Mucosa of descending colon (tissue), 3 donors: Measurements from ENCODE around the gene EDN1. TPM values are rescaled to one million over a fixed set of nuclear protein-coding genes. Genes with fewer than 3 reads are reported as not detected.
A peak's percentile ranks its signal among the peaks of the same experiment; 100 is the strongest.

Experiments
- ATAC-seq: fragments of 200-7000 bp; cut with Tn5 transposase; one replicate; pipeline ENCODE4 v1.9.1; 2020; ENCODE audit warnings: mild to moderate bottlenecking, moderate library complexity
- DNase-seq, 3 donors: peaks; one replicate each; pipeline ENCODE4 v3.0.0-alpha.2; 2020
- H3K36me3 ChIP-seq: fragments of 200-600 bp; one replicate; pipeline ENCODE4 v1.8.0; 2021; ENCODE audit warnings: low read depth, mild to moderate bottlenecking
- H3K4me1 ChIP-seq: fragments of 200-600 bp; one replicate; pipeline ENCODE4 v1.8.0; 2021; ENCODE audit warnings: low read depth, mild to moderate bottlenecking
- H3K4me3 ChIP-seq: fragments of 200-600 bp; one replicate; pipeline ENCODE4 v1.8.0; 2021; ENCODE audit warnings: mild to moderate bottlenecking
- H3K9me3 ChIP-seq: fragments of 200-600 bp; one replicate; pipeline ENCODE4 v1.8.0; 2021; ENCODE audit warnings: mild to moderate bottlenecking
- CTCF ChIP-seq: fragments of 200-600 bp; IDR thresholded peaks from one replicate; pipeline ENCODE4 v1.8.0; 2022; ENCODE audit warnings: antibody characterized with exemption, mild to moderate bottlenecking
- intact Hi-C, 2 donors: fragments of 100-400 bp; cut with DNase I in 1 of 2; cut with micrococcal nuclease in 1 of 2; formaldehyde crosslinking; loops; one replicate each; pipeline versions ENCODE4 v1.11.0 to v1.11.1; 2022; cut with DNase I, micrococcal nuclease
- total RNA-seq, 3 donors: library from RNA; stranded (reverse); fragmentation: NEBNext Ultra II Directional in 2 of 3; extraction: Animal tissue kit (Norgen Biotek cat#: 25700) in 2 of 3; gene quantifications; one replicate each; pipeline versions ENCODE4 v1.2.1 to v1.2.4, GENCODE V29; 2021 to 2023
- donor health status: DM: no; HTN: no; CAD: no; lungs with moderate emphysema.
- donor health status: DM: no; HTN: no; CAD: no.
- donor health status: DM: no; HTN: yes; CAD: no.

Gene EDN1
- total RNA-seq, 3 donors from 2014 or later = 8.4 to 26.5 (median 14.0) TPM

DNA sequence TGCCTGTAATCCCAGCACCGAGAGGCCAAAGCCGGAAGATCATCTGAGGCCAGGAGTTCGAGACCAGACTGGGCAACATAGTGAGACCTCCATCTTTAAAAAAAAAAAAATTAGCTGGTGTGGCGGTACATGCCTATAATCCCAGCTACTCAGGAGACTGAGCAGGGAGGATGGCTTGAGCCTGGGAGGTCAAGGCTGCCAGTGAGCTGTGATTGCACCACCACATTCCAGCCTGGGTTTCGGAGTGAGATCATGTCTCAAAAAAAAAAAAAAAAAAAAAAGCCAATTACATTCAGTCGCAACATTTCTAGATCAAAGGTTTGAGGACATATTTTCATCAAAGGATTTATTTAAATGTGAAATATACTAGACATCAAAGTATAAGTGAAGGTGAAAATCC lies 32.0 kb upstream of the EDN1 start:
- Histone ChIP-seq H3K4me1 (peaks cover 9% of the 10 kb centered on the region), H3K4me3 (no peak overlapping the region), H3K36me3 (no peaks in the 10 kb centered on the region), H3K9me3 (no peaks in the 10 kb centered on the region)
- ATAC-seq (no peak), DNase-seq (no peak)
- TF ChIP-seq CTCF = no peak
- intact Hi-C loops = no loop called here

- Histone ChIP-seq H3K36me3 (no peaks in the 10 kb centered on the region), H3K9me3 (no peaks in the 10 kb centered on the region), H3K4me1 (peaks cover 9% of the 10 kb centered on the region), H3K4me3 (no peak overlapping the region)
- intact Hi-C loops = no loop called here
- no peak for TF ChIP-seq CTCF
- no peak for ATAC-seq
- DNase-seq = no peak
Observed at GRCh38 chr6:12258591-12259075, 31.5 kb upstream of the EDN1 start.

DNA sequence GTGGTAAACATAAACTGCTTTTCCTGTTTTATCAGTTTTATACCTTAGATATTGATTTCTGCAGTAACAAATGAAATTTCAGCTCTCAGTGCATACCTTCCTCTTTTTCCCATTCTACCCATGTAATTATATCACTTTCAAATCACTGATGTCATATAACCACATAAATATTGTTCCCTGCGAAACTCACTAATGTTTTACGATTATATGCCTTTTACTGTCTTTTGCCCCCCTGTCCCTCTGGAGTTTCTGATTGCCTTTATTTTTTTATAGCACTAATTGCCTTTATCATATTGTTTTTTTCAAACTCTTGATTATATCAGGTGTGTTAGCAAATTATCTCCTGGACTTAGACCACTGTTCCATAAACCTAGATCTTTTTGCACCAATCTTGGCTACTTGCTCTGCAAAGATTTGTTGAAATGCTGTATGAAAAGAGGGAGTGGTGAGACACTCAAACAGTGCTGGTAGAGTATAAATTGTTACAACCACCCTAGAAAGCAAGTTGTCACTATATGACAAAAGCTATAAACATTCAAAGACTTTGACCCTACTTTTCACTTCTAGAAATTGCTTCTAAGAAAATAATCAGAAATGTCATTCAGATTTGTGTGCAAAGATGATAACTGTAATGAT lies 29.6 kb upstream of the EDN1 start:
- H3K36me3 ChIP-seq = no peaks in the 10 kb centered on the region
- no peak for DNase-seq
- no peaks in the 10 kb centered on the region for H3K9me3 ChIP-seq
- intact Hi-C loops = no loop called here
- no peak for TF ChIP-seq CTCF
- peaks cover 9% of the 10 kb centered on the region for H3K4me1 ChIP-seq
- ATAC-seq = peak; percentile 88
- no peak overlapping the region for H3K4me3 ChIP-seq

DNA sequence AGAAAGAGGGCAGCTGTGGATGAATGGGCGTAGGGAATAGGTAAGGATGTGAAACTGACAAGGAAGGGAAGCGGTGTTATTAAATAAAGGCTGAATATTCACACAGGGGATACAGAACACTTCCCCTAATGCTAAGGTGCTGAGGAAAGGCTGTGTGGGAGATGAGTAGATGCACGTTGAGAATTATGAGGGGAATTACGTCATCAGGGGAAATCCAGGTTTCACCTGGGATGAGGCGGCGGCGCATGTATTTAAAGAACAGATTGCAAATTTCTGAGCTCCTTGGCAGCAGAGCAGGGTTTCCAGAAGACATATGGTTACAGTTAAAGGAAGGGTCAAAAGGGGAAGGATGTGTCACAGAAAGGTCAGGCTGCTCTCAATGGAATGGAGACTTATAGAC lies 28.7 kb upstream of the EDN1 start:
- DNase-seq = peak in 2 of 3 donors; percentile 59 to 61
- intact Hi-C loops = no loop called here

GRCh38 chr6:12262236-12263061 lies 27.7 kb upstream of the EDN1 start:
- intact Hi-C loops = no loop called here
- TF ChIP-seq CTCF = no peak
- H3K4me3 ChIP-seq = no peak overlapping the region
- DNase-seq = peak; percentile 77 to 91 (median 79)
- peak; percentile 82 for ATAC-seq
- no peaks in the 10 kb centered on the region for H3K9me3 ChIP-seq
- H3K4me1 ChIP-seq = peaks cover 9% of the 10 kb centered on the region
- no peaks in the 10 kb centered on the region for H3K36me3 ChIP-seq

More for the DNA sequence above, 28.7 kb upstream of the EDN1 start:
- ATAC-seq = peak; percentile 57
- H3K4me1 ChIP-seq = peaks cover 9% of the 10 kb centered on the region
- H3K9me3 ChIP-seq = no peaks in the 10 kb centered on the region
- H3K36me3 ChIP-seq = no peaks in the 10 kb centered on the region
- no peak overlapping the region for H3K4me3 ChIP-seq
- TF ChIP-seq CTCF = no peak
